Retinal pigment epithelial cell (primary cell): Measurements from ENCODE around the gene MAP3K5.
"Not testable (repeated sequence)": the region's sequence is repeated elsewhere in the genome, so short reads cannot be mapped to it uniquely, and the experiment has no call there.

Experiments
- DNase-seq: peaks from one replicate; pipeline ENCODE4 v3.0.0-alpha.2; 2010; ENCODE audit warnings: low read depth
- H3K4me3 ChIP-seq: 2 replicates; pipeline ENCODE4 v1.5.1; 2011; ENCODE audit warnings: mild to moderate bottlenecking, low read length, control low read depth, moderate library complexity
- TF ChIP-seq, protein P1 (sequence below): conservative IDR thresholded peaks from 2 replicates; pipeline ENCODE4 v1.5.1; 2011; ENCODE audit warnings: low read depth, low read length, control low read depth, inconsistent platforms

The MAP3K5 gene

DNA sequence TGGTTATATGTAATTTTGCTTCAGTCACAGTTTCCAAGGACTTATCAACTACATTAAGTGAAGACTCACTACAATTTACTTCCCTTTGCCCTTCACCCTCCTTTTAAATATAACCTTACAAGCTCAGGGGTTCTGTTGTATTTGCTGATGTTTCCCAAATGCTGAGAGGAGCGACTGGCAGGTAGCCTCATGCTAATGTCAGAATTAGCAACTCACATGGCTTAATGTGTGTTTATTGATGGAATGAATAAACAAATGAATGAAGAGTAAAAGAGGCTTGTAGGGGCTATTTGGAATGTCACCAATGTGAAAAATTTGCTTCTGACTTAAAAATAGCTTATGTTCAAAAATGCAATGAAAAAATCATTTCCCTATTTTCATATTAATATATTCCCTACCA lies 200.7 kb downstream of the MAP3K5 start:
- no peak for DNase-seq
- TF ChIP-seq, protein P1, sequence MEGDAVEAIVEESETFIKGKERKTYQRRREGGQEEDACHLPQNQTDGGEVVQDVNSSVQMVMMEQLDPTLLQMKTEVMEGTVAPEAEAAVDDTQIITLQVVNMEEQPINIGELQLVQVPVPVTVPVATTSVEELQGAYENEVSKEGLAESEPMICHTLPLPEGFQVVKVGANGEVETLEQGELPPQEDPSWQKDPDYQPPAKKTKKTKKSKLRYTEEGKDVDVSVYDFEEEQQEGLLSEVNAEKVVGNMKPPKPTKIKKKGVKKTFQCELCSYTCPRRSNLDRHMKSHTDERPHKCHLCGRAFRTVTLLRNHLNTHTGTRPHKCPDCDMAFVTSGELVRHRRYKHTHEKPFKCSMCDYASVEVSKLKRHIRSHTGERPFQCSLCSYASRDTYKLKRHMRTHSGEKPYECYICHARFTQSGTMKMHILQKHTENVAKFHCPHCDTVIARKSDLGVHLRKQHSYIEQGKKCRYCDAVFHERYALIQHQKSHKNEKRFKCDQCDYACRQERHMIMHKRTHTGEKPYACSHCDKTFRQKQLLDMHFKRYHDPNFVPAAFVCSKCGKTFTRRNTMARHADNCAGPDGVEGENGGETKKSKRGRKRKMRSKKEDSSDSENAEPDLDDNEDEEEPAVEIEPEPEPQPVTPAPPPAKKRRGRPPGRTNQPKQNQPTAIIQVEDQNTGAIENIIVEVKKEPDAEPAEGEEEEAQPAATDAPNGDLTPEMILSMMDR: no peak
- H3K4me3 ChIP-seq: no peak overlapping the region

DNA sequence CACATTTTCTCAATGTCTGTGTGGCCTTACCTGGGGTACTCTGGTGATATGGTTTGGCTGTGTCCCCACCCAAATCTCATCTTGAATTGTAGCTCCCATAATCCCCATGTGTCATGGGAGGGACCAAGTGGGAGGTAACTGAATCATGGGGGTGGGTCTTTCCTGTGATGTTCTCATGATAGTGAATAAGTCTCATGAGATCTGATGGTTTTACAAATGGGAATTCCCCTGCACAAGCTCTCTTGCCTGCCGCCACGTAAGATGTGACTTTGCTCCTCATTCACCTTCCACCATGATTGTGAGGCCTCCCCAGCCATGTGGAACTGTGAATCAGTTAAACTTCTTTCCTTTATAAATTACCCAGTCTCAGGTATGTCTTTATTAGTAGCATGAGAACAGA lies 201.4 kb downstream of the MAP3K5 start:
- H3K4me3 ChIP-seq, DNase-seq: not testable (repeated sequence)

DNA sequence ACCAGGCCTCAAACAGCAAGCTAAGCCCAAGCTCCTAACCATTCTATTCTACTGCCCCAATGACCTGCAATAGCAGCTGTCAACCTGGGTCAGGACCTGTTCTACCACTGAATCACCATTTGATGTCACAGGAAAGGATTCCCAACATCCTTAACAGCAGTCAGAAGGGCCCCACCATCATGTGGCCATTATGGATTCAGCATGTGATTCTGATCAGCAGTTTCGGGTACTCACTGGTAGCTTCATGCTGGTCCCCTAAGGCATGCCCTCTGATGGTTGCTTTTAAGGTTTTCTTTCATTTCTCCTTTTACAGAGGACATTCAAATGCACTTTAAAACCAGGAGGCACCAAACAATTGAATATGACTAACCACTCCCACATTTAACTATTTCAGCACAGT lies 204.8 kb downstream of the MAP3K5 start:
- H3K4me3 ChIP-seq: no peak overlapping the region
- TF ChIP-seq, protein P1: no peak
- DNase-seq: no peak

DNA sequence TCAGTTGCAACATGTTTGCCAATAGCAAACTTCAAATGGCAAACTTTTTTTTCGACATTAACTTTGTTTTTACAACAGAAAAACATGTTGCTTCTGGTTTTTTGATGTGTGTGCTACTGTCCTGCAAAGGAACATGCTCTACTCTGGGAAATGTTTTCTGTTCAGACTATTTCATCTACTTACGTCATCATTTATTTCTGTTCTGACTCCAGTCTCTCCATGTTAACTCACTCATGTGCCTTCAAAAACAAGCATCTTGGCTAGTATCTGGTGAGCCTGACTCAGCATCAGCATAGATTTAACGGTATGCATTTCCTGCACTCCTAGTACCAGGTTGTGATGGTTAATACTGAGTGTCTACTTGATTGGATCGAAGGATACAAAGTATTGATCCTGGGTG lies 206.0 kb downstream of the MAP3K5 start:
- DNase-seq: peak; percentile 95
- H3K4me3 ChIP-seq: no peak overlapping the region
- TF ChIP-seq, protein P1: no peak

DNA sequence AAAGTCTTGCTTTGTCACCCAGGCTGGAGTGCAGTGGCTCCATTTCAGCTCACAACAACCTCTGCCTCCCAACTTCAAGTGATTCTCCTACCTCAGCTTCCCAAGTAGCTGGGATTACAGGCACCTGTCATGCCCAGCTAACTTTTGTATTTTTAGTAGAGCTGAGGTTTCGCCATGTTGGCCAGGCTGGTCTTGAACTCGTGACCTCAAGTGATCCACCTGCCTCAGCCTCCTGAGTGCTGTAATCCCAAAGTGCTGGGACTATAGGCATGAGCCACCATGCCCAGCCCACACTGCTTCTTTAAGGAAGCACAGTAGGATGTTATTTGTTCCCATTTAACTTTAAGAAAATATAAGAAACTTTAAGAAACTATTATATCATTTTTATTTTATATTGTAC lies 206.8 kb downstream of the MAP3K5 start:
- DNase-seq, H3K4me3 ChIP-seq: not testable (repeated sequence)

DNA sequence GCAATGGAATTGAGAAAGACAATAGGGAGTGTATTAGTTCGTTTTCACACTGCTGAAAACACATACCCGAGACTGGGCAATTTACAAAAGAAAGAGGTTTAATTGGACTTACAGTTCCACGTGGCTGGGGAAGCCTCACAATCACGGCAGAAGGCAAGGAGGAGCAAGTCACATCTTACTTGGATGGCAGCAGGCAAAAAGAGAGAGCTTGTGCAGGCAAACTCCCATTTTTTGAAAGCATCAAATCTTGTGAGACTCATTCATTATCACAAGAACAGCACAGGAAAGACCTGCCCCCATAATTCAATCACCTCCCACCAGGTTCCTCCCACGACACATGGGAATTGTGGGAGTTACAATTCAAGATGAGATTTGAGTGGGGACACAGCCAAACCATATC lies 208.0 kb downstream of the MAP3K5 start:
- DNase-seq, H3K4me3 ChIP-seq: not testable (repeated sequence)

DNA sequence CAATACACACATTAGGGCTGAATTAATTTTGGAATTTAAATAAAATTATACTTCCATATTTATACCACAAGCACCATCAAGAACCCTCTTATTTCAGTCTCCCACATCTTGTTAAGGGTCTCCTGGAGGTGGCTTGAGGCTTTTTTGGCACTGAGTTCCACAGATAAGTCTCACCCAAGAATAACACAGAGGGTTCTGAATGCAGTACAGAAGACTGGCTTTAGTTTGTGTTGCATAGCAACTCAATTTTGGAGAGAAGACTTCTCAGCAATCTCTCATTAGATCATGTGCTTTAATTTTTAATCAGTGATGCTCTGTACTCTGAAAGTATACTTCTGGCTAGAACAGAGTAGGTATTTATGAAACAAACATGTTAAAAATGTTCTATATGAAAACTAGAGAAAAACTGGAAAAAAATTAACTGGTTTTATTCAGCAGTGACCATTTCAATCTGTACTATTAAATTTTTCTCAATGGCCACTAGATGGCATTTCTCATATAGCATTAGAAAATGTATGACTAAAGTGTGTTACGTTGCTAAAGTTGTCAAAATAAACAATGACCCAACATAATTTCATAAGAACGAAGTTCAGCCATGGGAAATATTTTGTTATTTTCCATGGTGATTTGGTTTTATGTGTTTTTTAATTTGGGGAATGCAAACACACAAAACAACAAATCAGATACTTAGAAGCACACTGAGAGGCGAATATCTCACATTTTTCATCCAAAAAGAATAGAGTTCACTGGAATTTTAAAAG lies 209.4 kb downstream of the MAP3K5 start:
- H3K4me3 ChIP-seq: no peak overlapping the region
- DNase-seq: no peak
- TF ChIP-seq, protein P1: peak; percentile 47

DNA sequence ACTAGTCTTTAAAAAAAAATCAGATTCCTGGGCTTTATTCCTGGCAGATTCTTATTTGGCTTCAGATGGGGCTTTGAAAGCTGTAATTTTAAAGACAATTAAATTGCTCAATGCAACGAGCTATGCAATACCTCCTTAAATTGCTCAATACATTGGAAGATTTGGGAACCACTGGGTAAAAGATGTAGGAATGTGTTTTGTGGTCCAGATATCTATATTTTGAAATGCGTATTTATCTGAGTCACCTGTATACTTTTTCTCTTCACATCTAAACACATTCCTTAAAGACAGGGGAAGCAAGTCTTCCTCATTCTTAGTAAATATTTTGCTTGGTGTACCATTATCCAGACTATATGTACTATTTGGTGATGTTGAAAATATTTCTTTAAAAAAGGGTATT lies 212.5 kb downstream of the MAP3K5 start:
- TF ChIP-seq, protein P1: no peak
- DNase-seq: no peak
- H3K4me3 ChIP-seq: no peak overlapping the region

DNA sequence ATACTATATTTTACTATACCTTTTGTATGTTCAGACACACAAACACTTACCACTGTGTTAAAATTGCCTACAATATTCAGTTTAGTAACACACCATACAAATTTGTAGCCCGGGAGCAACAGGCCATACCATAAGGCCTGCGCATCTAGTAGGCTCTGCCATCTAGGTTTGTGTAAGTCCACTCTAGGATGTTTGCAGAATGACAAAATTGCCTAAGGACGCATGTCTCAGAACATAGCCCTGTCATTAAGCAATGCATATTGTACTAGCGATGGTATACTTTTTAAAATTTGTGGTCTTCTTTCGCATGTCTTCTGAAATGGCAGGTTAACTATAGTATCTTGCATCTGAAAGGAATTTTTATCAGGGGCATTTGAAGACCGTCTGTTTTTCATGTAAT lies 215.5 kb downstream of the MAP3K5 start:
- TF ChIP-seq, protein P1: no peak
- H3K4me3 ChIP-seq: no peak overlapping the region
- no peak for DNase-seq
